Right forelimb (tissue), 1 donor: ENCODE results near the gene ZNF782.
"Not testable (repeated sequence)": the region's sequence is repeated elsewhere in the genome, so short reads cannot be mapped to it uniquely, and the experiment has no call there.

Source experiments
- DNase-seq: peaks from one replicate; pipeline ENCODE4 v3.0.0-alpha.2; 2018

The ZNF782 gene

GRCh38 chr9:96852676-96853075 lies 1.6 kb downstream of the ZNF782 start:
- no peak for DNase-seq

- no peak for DNase-seq
Observed at GRCh38 chr9:96844040-96844439, 10.3 kb downstream of the ZNF782 start.

- no peak for DNase-seq
Observed at GRCh38 chr9:96818533-96818932, 35.8 kb downstream of the ZNF782 start.

- DNase-seq = no peak
Observed at GRCh38 chr9:96817973-96818372, 36.3 kb downstream of the ZNF782 start.

GRCh38 chr9:96813607-96814006 lies 40.7 kb downstream of the ZNF782 start:
- no peak for DNase-seq

GRCh38 chr9:96798959-96799358 lies 55.4 kb downstream of the ZNF782 start:
- not testable (repeated sequence) for DNase-seq

- no peak for DNase-seq
Observed at GRCh38 chr9:96784021-96784420, 70.3 kb downstream of the ZNF782 start.

GRCh38 chr9:96782235-96782634 lies 72.1 kb downstream of the ZNF782 start:
- no peak for DNase-seq

GRCh38 chr9:96781552-96781951 lies 72.8 kb downstream of the ZNF782 start:
- DNase-seq = no peak

- no peak for DNase-seq
Observed at GRCh38 chr9:96779089-96779488, 75.2 kb downstream of the ZNF782 start.

GRCh38 chr9:96777426-96777864 lies 76.9 kb downstream of the ZNF782 start:
- DNase-seq = no peak

GRCh38 chr9:96771124-96771523 lies 83.2 kb downstream of the ZNF782 start:
- no peak for DNase-seq

- no peak for DNase-seq
Observed at GRCh38 chr9:96769989-96770388, 84.3 kb downstream of the ZNF782 start.
